Prostate gland (tissue), 2 donors: ENCODE results near the gene DHCR7.

Source experiments
- CTCF ChIP-seq, 4 experiments: fragments of 200-600 bp in 2 of 4; fragments of 450-650 bp in 2 of 4; sonication (generic) in 2 of 4; IDR thresholded peaks; 1 replicate in 3 of 4; 2 replicates in 1 of 4; pipeline ENCODE4 v1.5.1; 2016 to 2019; ENCODE audit warnings: antibody characterized with exemption in 4 of 4, mild to moderate bottlenecking in 2 of 4, moderate library complexity in 2 of 4
- POLR2A ChIP-seq: fragments of 450-650 bp; IDR thresholded peaks from one replicate; pipeline ENCODE4 v1.6.1; 2016; ENCODE audit warnings: antibody characterized with exemption, mild to moderate bottlenecking
- POLR2AphosphoS5 ChIP-seq: sonication (generic); formaldehyde crosslinking; IDR thresholded peaks from one replicate; pipeline ENCODE4 v1.6.1; 2017; ENCODE audit warnings: antibody characterized with exemption

- no peak for TF ChIP-seq CTCF (IDR thresholded peaks at IDR 0.05)
- no peak for TF ChIP-seq POLR2A
- TF ChIP-seq POLR2AphosphoS5, result no peak
These were observed 45.3 kb downstream of the DHCR7 start for GRCh38 chr11:71402878-71403277.
